ENCODE results near the gene FBXO27. TPM values are rescaled to one million over a fixed set of nuclear protein-coding genes. Genes with fewer than 3 reads are reported as not detected.
"Not testable (repeated sequence)": the region's sequence is repeated elsewhere in the genome, so short reads cannot be mapped to it uniquely, and the experiment has no call there.

FBXO27 gene
- total RNA-seq, 1 experiment from 2014 or later, result 1.0 TPM

- Histone ChIP-seq H3K4me1 (no peaks in the 10 kb centered on the region), H3K27ac (no peak overlapping the region), H3K4me3 (no peak overlapping the region), H3K9me3 (replicated peaks) (0 out of 2 replicates have a peak, but pooled peaks cover 3% of the 10 kb centered on the region), H3K36me3 (no peaks in the 10 kb centered on the region), H3K27me3 (0 out of 2 replicates have a peak, but pooled peaks cover 3% of the 10 kb centered on the region)
- DNase-seq, result no peak
Observed at GRCh38 chr19:39017026-39017425, 15.3 kb downstream of the FBXO27 start.

GRCh38 chr19:39014037-39014436 is 18.3 kb downstream of the FBXO27 start:
- DNase-seq, result no peak
- Histone ChIP-seq H3K27me3 (0 out of 2 replicates have a peak, but pooled peaks cover 6% of the 10 kb centered on the region), H3K4me1 (no peaks in the 10 kb centered on the region), H3K36me3 (no peaks in the 10 kb centered on the region), H3K4me3 (no peak overlapping the region), H3K27ac (no peak overlapping the region), H3K9me3 (replicated peaks) (peaks cover 3% of the 10 kb centered on the region; the same call in 1 of the 2 replicates)

- DNase-seq, result no peak
- Histone ChIP-seq H3K36me3 (no peaks in the 10 kb centered on the region), H3K27ac (no peak overlapping the region), H3K27me3 (peaks cover 6% of the 10 kb centered on the region; the same call in 1 of the 2 replicates), H3K4me1 (no peaks in the 10 kb centered on the region), H3K9me3 (replicated peaks) (no peaks in the 10 kb centered on the region; the same call in 1 of the 2 replicates), H3K4me3 (no peak overlapping the region)
Observed at GRCh38 chr19:39009001-39009400, 23.3 kb downstream of the FBXO27 start.

GRCh38 chr19:39008137-39008536 is 24.2 kb downstream of the FBXO27 start:
- DNase-seq, result no peak
- Histone ChIP-seq H3K4me3 (no peak overlapping the region), H3K27ac (no peak overlapping the region), H3K4me1 (no peaks in the 10 kb centered on the region), H3K27me3 (peaks cover 6% of the 10 kb centered on the region; the same call in 1 of the 2 replicates), H3K9me3 (replicated peaks) (no peaks in the 10 kb centered on the region; the same call in 1 of the 2 replicates), H3K36me3 (no peaks in the 10 kb centered on the region)

GRCh38 chr19:39007096-39007495 is 25.3 kb downstream of the FBXO27 start:
- no peak for DNase-seq
- Histone ChIP-seq H3K4me1 (no peaks in the 10 kb centered on the region), H3K27ac (no peak overlapping the region), H3K9me3 (replicated peaks) (no peaks in the 10 kb centered on the region; the same call in 1 of the 2 replicates), H3K4me3 (no peak overlapping the region), H3K36me3 (no peaks in the 10 kb centered on the region), H3K27me3 (peaks cover 6% of the 10 kb centered on the region; the same call in 1 of the 2 replicates)

- H3K36me3 ChIP-seq, result no peaks in the 10 kb centered on the region
- DNase-seq, result no peak
- H3K27ac ChIP-seq, result no peak overlapping the region
- H3K9me3 ChIP-seq (replicated peaks), result no peaks in the 10 kb centered on the region; the same call in 1 of the 2 replicates
- no peaks in the 10 kb centered on the region for H3K4me1 ChIP-seq
- H3K4me3 ChIP-seq, result no peak overlapping the region
- H3K27me3 ChIP-seq, result peaks cover 3% of the 10 kb centered on the region; the same call in 1 of the 2 replicates
Observed at GRCh38 chr19:39004403-39004802, 27.9 kb downstream of the FBXO27 start.

GRCh38 chr19:39003796-39004195 is 28.6 kb downstream of the FBXO27 start:
- H3K4me1 ChIP-seq, result no peaks in the 10 kb centered on the region
- H3K4me3 ChIP-seq, result no peak overlapping the region
- no peaks in the 10 kb centered on the region for H3K9me3 ChIP-seq (replicated peaks)
- DNase-seq, result no peak
- no peaks in the 10 kb centered on the region for H3K36me3 ChIP-seq
- peaks cover 5% of the 10 kb centered on the region; the same call in 1 of the 2 replicates for H3K27me3 ChIP-seq
- H3K27ac ChIP-seq, result no peak overlapping the region

GRCh38 chr19:39003188-39003587 is 29.2 kb downstream of the FBXO27 start:
- Histone ChIP-seq H3K27ac (no peak overlapping the region), H3K4me3 (no peak overlapping the region), H3K27me3 (peaks cover 3% of the 10 kb centered on the region; the same call in 1 of the 2 replicates), H3K4me1 (no peaks in the 10 kb centered on the region), H3K9me3 (replicated peaks) (no peaks in the 10 kb centered on the region), H3K36me3 (no peaks in the 10 kb centered on the region)
- no peak for DNase-seq

- Histone ChIP-seq H3K27me3 (0 out of 2 replicates have a peak, but pooled peaks cover 3% of the 10 kb centered on the region), H3K9me3 (replicated peaks) (no peaks in the 10 kb centered on the region), H3K27ac (no peak overlapping the region), H3K4me3 (no peak overlapping the region), H3K36me3 (no peaks in the 10 kb centered on the region), H3K4me1 (no peaks in the 10 kb centered on the region)
- peak in 1 of 2 experiments; percentile 16 for DNase-seq
Observed at GRCh38 chr19:39001041-39001440, 31.3 kb downstream of the FBXO27 start.

- H3K4me1 ChIP-seq; DNase-seq; H3K9me3 ChIP-seq (replicated peaks); H3K27ac ChIP-seq; H3K36me3 ChIP-seq; H3K27me3 ChIP-seq; H3K4me3 ChIP-seq: not testable (repeated sequence)
Observed at GRCh38 chr19:38997576-38997975, 34.8 kb downstream of the FBXO27 start.

GRCh38 chr19:38993271-38993670 is 39.1 kb downstream of the FBXO27 start:
- Histone ChIP-seq H3K27ac (no peak overlapping the region), H3K27me3 (no peaks in the 10 kb centered on the region), H3K4me1 (peaks cover 11% of the 10 kb centered on the region; the same call in 1 of the 2 replicates), H3K4me3 (no peak overlapping the region), H3K9me3 (replicated peaks) (no peaks in the 10 kb centered on the region), H3K36me3 (no peaks in the 10 kb centered on the region)
- no peak for DNase-seq

- Histone ChIP-seq H3K36me3 (no peaks in the 10 kb centered on the region), H3K9me3 (replicated peaks) (no peaks in the 10 kb centered on the region), H3K4me1 (peaks cover 11% of the 10 kb centered on the region; the same call in 1 of the 2 replicates), H3K27ac (no peak overlapping the region), H3K4me3 (no peak overlapping the region), H3K27me3 (no peaks in the 10 kb centered on the region)
- no peak for DNase-seq
Observed at GRCh38 chr19:38990949-38991697, 41.2 kb downstream of the FBXO27 start.

GRCh38 chr19:38989614-38990013 is 42.7 kb downstream of the FBXO27 start:
- not testable (repeated sequence) for H3K9me3 ChIP-seq (replicated peaks); H3K36me3 ChIP-seq; H3K27me3 ChIP-seq; H3K4me3 ChIP-seq; DNase-seq; H3K27ac ChIP-seq
- peaks cover 11% of the 10 kb centered on the region; the same call in 1 of the 2 replicates for H3K4me1 ChIP-seq

- no peak overlapping the region for H3K27ac ChIP-seq
- DNase-seq, result peak; percentile 88 to 93
Observed at GRCh38 chr19:38989066-38989605, 43.2 kb downstream of the FBXO27 start.

GRCh38 chr19:38988627-38989026 is 43.7 kb downstream of the FBXO27 start:
- peaks cover 11% of the 10 kb centered on the region; the same call in 1 of the 2 replicates for H3K4me1 ChIP-seq
- H3K4me3 ChIP-seq; H3K27me3 ChIP-seq; H3K9me3 ChIP-seq (replicated peaks); H3K36me3 ChIP-seq; H3K27ac ChIP-seq; DNase-seq: not testable (repeated sequence)

More at GRCh38 chr19:38989066-38989605, 43.2 kb downstream of the FBXO27 start:
- Histone ChIP-seq H3K36me3 (no peaks in the 10 kb centered on the region), H3K27me3 (no peaks in the 10 kb centered on the region), H3K4me1 (peaks cover 11% of the 10 kb centered on the region; the same call in 1 of the 2 replicates), H3K9me3 (replicated peaks) (no peaks in the 10 kb centered on the region), H3K4me3 (no peak overlapping the region)

All from SJCRH30 (cell line).